ENCODE results near the gene ZNF445. TPM values are rescaled to one million over a fixed set of nuclear protein-coding genes. Genes with fewer than 3 reads are reported as not detected.

ZNF445 gene
- total RNA-seq, 4 donors from 2014 or later, result 9.6 to 15.7 (median 13.6) TPM

- H3K4me1 ChIP-seq, result no peaks in the 10 kb centered on the region
- DNase-seq (ENCODE audit: low spot score in 2 of 2), result no peak
- TF ChIP-seq EP300 (IDR thresholded peaks at IDR 0.05) (no peak), POLR2A (IDR thresholded peaks at IDR 0.05) (no peak), CTCF (IDR thresholded peaks at IDR 0.05) (no peak)
- no peak overlapping the region for H3K27ac ChIP-seq
- no peaks in the 10 kb centered on the region for H3K36me3 ChIP-seq
- H3K4me3 ChIP-seq, result no peak overlapping the region
- H3K9me3 ChIP-seq, result no peaks in the 10 kb centered on the region
- 76 to 82% methylated on average over 7 of the region's 7 CpGs for WGBS, 2 donors
- H3K27me3 ChIP-seq, result no peaks in the 10 kb centered on the region
These were observed 48.6 kb downstream of the ZNF445 start for GRCh38 chr3:44428910-44429309.

- Histone ChIP-seq H3K36me3 (no peaks in the 10 kb centered on the region), H3K9me3 (no peaks in the 10 kb centered on the region), H3K27me3 (no peaks in the 10 kb centered on the region), H3K4me1 (no peaks in the 10 kb centered on the region), H3K27ac (no peak overlapping the region), H3K4me3 (no peak overlapping the region)
- TF ChIP-seq CTCF (IDR thresholded peaks at IDR 0.05) (no peak), POLR2A (IDR thresholded peaks at IDR 0.05) (no peak), EP300 (IDR thresholded peaks at IDR 0.05) (no peak)
- 51 to 54% methylated on average over 3 of the region's 3 CpGs for WGBS, 2 donors
- DNase-seq (ENCODE audit: low spot score in 2 of 2), result no peak
These were observed 49.8 kb downstream of the ZNF445 start for GRCh38 chr3:44427683-44428082.

GRCh38 chr3:44424758-44425157 lies 52.7 kb downstream of the ZNF445 start:
- H3K36me3 ChIP-seq, result no peaks in the 10 kb centered on the region
- no peaks in the 10 kb centered on the region for H3K4me1 ChIP-seq
- H3K27ac ChIP-seq, result no peak overlapping the region
- no peak overlapping the region for H3K4me3 ChIP-seq
- TF ChIP-seq EP300 (IDR thresholded peaks at IDR 0.05) (no peak), POLR2A (IDR thresholded peaks at IDR 0.05) (no peak), CTCF (IDR thresholded peaks at IDR 0.05) (no peak)
- WGBS, 2 donors, result 52 to 63% methylated on average over 3 of the region's 3 CpGs
- no peaks in the 10 kb centered on the region for H3K9me3 ChIP-seq
- H3K27me3 ChIP-seq, result no peaks in the 10 kb centered on the region
- no peak for DNase-seq (ENCODE audit: low spot score in 2 of 2)

- Histone ChIP-seq H3K27me3 (no peaks in the 10 kb centered on the region), H3K36me3 (no peaks in the 10 kb centered on the region), H3K4me3 (no peak overlapping the region), H3K9me3 (no peaks in the 10 kb centered on the region), H3K4me1 (no peaks in the 10 kb centered on the region), H3K27ac (no peak overlapping the region)
- DNase-seq (ENCODE audit: low spot score in 2 of 2), result no peak
- WGBS, 2 donors, result 85 to 89% methylated on average over 6 of the region's 6 CpGs
- TF ChIP-seq EP300 (IDR thresholded peaks at IDR 0.05), result no peak
- TF ChIP-seq POLR2A (IDR thresholded peaks at IDR 0.05), result no peak
- no peak for TF ChIP-seq CTCF (IDR thresholded peaks at IDR 0.05)
These were observed 56.2 kb downstream of the ZNF445 start for GRCh38 chr3:44421280-44421679.

- WGBS, 2 donors, result 60 to 90% methylated on average over 1 of the region's 1 CpG
- no peaks in the 10 kb centered on the region for H3K36me3 ChIP-seq
- no peak overlapping the region for H3K4me3 ChIP-seq
- no peak for DNase-seq (ENCODE audit: low spot score in 2 of 2)
- TF ChIP-seq POLR2A (IDR thresholded peaks at IDR 0.05), result no peak
- no peak overlapping the region for H3K27ac ChIP-seq
- H3K27me3 ChIP-seq, result no peaks in the 10 kb centered on the region
- H3K4me1 ChIP-seq, result no peaks in the 10 kb centered on the region
- H3K9me3 ChIP-seq, result no peaks in the 10 kb centered on the region
These were observed 56.8 kb downstream of the ZNF445 start for GRCh38 chr3:44420676-44421075.
